Dedifferentiated amniotic fluid mesenchymal stem cell (primary cell): ENCODE data around the gene DACT1.

Experiments used
- DNase-seq: peaks from one replicate; pipeline ENCODE4 v3.0.0-alpha.2; 2016; ENCODE audit errors: extremely low spot score

The DACT1 gene

GRCh38 chr14:58635091-58635830, 2.5 kb upstream of the DACT1 start:
- DNase-seq = no peak

- DNase-seq = no peak
Observed at GRCh38 chr14:58636129-58636528, 1.6 kb upstream of the DACT1 start.

GRCh38 chr14:58637040-58637390, 747 bp upstream of the DACT1 start:
- DNase-seq = peak; percentile 93

GRCh38 chr14:58638231-58639197, 752 bp downstream of the DACT1 start:
- DNase-seq = no peak

- DNase-seq = no peak
Observed at GRCh38 chr14:58639198-58639565, 1.4 kb downstream of the DACT1 start.

GRCh38 chr14:58639842-58640484, 2.2 kb downstream of the DACT1 start:
- peak; percentile 88 for DNase-seq

GRCh38 chr14:58640959-58641358, 3.2 kb downstream of the DACT1 start:
- no peak for DNase-seq

GRCh38 chr14:58641509-58641908, 3.7 kb downstream of the DACT1 start:
- no peak for DNase-seq

GRCh38 chr14:58643366-58643765, 5.6 kb downstream of the DACT1 start:
- no peak for DNase-seq

GRCh38 chr14:58645641-58646040, 7.9 kb downstream of the DACT1 start:
- DNase-seq = no peak

GRCh38 chr14:58646479-58646878, 8.7 kb downstream of the DACT1 start:
- DNase-seq = no peak

- no peak for DNase-seq
Observed at GRCh38 chr14:58647777-58648176, 10.0 kb downstream of the DACT1 start.

- DNase-seq = no peak
Observed at GRCh38 chr14:58650857-58651256, 13.1 kb downstream of the DACT1 start.

- DNase-seq = no peak
Observed at GRCh38 chr14:58656671-58657411, 19.1 kb downstream of the DACT1 start.

- no peak for DNase-seq
Observed at GRCh38 chr14:58659061-58659460, 21.3 kb downstream of the DACT1 start.

GRCh38 chr14:58659846-58660245, 22.1 kb downstream of the DACT1 start:
- DNase-seq = no peak

- DNase-seq = no peak
Observed at GRCh38 chr14:58660407-58660806, 22.6 kb downstream of the DACT1 start.

GRCh38 chr14:58662018-58662417, 24.3 kb downstream of the DACT1 start:
- DNase-seq = no peak

- DNase-seq = no peak
Observed at GRCh38 chr14:58662759-58663158, 25.0 kb downstream of the DACT1 start.

GRCh38 chr14:58663494-58664111, 25.8 kb downstream of the DACT1 start:
- peak; percentile 49 for DNase-seq

- DNase-seq = no peak
Observed at GRCh38 chr14:58665773-58666500, 28.2 kb downstream of the DACT1 start.
